Measurements from ENCODE around the gene CCDC126. TPM values are rescaled to one million over a fixed set of nuclear protein-coding genes. Genes with fewer than 3 reads are reported as not detected.
"Not testable (repeated sequence)": the region's sequence is repeated elsewhere in the genome, so short reads cannot be mapped to it uniquely, and the experiment has no call there.

The CCDC126 gene
- polyA plus RNA-seq, 5 donors: 10.3 to 13.4 (median 10.7) TPM

DNA sequence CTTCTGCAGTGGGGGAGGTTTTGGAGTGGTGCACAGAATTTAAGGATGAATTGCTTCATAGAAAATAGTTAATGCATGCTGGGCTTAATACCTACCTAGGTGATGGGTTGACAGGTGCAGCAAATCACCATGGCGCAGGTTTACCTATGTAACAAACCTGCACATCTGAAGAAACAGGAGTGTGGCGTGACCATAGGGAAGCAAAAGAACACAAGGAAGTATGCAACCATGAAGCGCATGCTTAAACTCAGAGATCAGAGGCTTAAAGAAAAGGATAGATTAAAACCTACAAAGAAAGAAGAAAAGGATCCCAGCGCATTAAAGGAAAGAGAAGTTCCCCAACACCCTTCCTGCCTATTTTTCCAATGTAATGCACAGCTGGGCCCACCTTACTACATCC lies 22.0 kb downstream of the CCDC126 start:
- no peak for DNase-seq

DNA sequence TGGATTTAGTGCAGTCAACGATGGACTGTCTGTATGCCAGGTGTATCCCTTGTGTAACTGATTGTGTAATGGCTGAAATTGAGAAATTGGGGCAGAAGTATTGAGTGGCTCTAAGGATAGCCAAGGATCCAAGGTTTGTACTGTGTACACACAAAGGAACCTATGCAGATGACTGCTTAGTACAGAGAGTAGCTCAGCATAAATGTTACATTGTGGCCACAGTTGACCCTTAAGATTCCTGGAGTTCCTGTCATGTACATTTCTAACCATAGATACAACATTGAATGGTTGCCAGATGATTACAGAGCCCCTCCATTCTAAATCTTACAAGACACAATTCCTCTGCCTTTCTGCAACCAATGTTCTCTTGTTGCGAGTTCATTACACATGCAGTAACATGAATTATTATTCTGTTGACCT lies 25.3 kb downstream of the CCDC126 start:
- no peak for DNase-seq

DNA sequence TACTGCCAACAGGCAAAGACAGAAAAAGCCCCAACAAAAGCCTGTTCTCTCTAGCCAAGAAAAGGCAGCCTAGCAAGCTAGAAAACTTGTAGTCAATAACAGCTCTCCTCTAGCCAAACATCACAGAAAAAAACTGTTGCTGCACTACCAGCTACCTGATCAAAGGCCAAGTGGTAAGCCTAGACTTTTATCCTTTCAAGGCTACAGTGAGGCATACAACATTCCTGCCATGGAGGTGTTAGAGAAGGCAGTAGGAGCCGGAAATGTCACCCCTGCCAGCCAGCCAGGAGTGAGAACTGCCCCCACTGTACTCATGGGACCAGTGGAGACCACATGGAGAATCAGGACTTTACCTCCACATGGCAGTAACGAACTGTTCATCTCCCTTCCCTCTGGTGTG lies 31.2 kb downstream of the CCDC126 start:
- no peak for DNase-seq

DNA sequence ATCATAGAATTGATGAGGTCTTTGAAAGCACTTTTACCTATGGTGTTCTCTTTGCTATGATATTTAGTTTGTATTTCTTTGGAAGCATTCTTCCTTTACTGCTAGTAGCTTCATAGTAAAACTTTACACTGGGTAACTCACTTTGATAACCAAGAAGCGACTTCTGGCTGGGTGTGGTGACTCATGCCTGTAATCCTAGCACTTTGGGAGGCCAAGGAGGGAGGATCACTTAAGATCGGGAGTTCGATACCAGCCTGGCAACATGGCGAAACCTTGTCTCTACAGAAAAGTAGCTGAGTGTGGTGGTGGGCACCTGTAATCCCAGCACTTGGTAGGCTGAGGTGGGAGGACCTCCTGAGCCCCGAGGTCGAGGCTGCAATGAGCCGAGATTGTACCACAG lies 36.2 kb downstream of the CCDC126 start:
- DNase-seq: no peak

DNA sequence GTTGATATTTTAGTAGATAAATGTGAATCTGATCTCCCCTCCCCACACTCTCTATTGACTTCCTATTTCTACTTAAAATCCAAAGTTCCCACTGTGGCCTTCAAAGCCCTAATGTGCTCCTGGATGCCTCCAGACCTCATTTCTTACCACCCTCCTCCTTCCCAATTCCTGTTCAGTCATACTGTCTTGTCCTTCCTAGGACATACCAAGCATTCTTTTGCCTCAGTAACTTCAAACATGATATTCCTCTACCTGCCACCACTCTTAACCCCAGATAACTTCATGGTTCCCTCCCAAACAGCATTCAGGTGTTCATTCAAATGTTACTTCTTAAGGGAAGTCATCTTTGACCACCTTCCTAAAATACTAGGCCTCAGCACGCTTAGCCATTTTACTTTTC lies 48.6 kb downstream of the CCDC126 start:
- no peak for DNase-seq

DNA sequence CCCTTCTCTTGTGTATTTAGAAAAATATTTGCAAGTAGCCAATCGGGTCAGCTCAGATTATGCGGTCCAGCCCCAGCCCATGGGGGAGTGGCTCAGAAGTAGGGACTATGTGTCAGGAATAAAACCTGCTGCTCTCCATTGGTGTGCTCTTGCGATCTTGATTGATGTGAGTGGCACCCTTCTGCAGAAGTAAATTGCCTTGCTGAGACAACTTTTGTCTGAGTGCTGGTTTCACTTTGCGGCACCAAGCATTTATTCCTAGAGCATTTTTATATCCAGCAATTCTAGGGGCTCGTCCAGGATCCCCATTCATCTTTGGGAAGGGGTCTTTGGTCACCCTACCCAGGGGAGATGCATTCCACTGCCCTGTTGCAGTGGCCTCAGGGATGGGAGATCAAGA lies 56.8 kb downstream of the CCDC126 start:
- DNase-seq: no peak

DNA sequence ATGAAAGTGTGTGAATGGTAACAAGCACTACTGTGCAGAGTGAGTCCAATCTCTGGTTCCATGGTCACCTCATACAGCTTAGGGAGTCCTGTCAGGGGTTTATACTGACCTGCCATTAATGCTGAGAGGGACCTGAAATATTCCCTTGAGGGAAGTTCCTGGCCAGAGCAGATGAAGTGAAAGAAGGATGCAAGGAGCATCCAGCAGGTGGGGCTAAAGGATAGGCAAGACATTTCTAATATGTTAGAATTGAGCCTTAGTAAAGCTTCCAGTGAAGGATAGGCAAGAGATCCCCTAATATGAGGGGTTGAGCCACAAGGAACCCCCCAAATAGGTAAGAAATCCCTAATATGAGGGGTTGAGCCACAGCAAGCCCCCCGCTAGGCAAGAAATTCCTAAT lies 57.3 kb downstream of the CCDC126 start:
- no peak for DNase-seq

DNA sequence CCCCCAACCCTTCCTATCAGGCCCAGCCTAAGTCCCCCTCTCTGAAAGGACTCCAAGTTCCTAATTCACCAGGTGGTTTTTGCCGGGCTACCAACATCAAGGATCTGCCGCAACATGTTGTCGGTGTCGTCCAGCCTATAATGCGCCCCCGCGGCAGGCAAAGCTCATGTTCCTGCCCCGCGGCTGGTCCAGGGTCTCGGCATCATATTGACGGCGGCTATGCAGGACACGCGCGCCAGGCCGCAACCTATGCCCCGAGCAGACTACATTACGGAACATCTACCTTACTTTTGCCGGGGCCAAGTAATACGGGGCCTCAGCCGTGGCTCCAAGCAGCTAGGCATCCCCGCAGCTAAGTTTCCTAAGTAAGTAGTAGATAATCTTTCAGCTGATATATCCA lies 58.3 kb downstream of the CCDC126 start:
- no peak for DNase-seq

DNA sequence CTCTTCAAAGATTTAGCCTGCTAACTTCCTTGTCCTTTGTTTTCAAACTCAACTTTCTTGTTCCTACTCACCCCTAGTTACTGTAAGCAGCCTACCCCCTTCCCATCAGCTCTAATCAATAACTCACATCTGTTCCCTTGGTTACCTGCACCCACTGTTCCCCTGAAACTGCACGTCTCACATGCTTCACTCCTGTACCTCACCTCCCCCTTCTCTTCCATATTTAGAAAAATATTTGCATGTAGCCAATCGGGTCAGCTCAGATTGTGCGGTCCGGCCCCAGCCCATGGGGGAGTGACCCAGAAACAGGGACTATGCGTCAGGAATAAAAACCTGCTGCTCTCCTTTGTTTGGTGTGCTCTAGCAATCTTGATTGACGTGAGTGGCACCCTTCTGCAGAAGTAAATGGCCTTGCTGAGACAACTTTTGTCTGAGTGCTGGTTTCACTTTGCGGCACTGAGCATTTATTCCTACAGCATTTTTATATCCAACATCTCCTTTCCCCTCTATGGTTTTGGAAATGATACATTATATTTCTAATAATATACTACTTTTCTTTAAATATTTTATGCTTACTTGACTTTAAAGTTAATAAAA lies 61.7 kb downstream of the CCDC126 start:
- no peak for DNase-seq

DNA sequence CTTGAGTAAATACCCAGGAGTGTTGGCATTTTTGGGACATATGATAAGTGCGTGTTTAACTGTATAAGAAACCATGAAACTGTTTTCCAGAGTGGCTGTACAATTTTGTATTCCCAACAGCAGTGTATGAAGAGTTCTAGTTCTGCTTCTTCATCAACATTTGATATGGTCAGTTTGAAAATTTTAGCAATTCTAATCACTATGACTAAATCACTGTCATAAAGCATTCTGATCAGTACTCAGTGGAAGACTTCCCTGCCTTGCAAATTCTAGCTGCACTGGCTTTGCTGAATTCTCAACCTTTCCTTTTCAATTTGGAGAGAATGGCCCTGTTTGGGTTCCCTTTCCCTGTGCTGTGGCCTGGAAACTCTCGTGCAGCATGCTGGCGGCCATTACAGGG lies 64.2 kb downstream of the CCDC126 start:
- no peak for DNase-seq

DNA sequence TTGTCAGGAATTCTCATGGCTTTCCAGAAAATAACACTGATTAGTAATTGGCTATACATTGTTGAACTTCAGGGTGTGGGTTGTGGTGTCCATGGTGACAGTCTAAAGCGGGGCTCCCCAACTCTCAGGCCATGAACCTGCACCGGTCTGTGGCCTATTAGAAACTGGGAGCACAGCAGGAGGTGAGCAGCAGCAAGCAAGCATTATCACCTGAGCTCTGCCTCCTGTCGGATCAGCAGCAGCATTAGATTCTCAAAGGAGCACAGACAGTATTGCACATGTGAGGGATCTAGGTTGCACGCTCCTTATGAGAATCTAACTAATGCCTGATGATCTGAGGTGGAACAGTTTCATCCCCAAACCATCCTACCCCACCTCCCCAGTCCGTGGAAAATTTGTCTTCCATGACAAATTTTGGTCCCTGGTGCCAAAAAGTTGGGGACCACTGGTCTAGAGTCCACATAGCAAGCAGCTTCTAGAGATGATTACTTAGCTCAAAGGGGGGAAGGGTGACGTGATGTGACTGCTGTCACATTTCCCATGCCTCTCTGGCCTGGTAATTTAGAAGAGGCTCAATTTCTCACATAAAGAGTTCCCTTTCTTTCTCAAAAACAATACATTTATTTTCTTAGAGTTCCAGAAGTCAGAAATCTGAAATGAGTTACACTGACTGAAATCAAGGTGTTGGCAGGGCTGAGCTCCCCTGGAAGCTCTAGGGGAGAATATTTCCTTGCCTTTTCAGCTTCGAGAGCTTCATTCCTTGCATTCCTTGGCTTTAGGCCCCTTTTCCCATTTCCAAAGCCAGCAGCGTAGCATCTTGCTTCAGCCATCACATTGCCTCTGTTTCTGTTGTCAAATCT lies 65.2 kb downstream of the CCDC126 start:
- DNase-seq: no peak

DNA sequence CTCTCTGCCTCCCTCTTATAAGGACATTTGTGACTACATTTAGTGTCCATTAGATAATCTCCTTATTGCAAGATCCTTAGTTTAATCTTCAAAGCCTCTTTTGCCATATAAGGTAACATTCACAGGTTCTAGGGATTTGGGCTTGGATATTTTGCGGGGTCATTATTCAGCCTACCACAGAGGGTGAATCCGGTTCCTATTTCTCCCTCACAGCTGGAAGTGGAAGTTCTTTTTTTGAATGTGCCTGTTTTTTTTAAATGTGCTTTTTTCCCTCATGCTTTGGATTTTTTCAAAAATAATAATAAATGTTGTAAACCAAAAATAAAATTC lies 65.8 kb downstream of the CCDC126 start:
- DNase-seq: no peak

DNA sequence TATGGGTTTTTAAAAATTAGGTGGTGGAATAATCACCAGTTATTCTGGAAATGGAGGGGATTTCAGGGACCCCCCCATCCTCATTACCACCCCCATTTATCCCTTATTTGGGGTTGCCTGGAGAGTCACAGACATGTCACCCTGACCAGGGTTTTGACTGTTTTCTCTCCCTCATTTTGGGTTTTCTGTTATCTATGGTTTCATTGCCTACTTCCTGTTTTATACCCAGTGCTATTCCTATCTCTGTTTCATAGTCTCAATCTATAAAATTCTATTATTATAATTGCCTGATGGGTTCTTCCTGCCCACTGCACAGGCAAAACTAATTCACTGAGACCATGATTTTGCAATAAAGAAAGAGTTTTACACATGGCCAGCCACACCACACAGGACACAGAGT lies 66.9 kb downstream of the CCDC126 start:
- DNase-seq: no peak

DNA sequence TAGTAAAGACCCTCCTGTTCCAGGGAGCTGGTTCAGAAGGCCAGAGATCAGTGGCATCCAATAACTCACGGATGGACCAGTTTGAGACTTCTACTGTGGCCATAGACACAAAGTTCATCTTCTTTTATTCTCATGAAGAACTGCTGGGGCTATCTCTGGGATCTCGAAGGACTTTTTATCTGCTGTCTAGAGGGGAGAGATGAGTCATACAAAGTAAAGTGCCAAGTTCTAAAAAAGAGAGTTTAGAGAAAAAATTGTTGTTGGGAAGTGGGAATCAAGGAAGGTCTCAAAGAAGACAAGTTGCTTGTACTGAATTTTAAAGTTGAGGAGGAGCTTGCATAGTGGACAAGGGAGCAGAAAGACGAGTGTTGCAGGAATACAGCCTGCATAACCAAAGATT lies 74.9 kb downstream of the CCDC126 start:
- DNase-seq: no peak

DNA sequence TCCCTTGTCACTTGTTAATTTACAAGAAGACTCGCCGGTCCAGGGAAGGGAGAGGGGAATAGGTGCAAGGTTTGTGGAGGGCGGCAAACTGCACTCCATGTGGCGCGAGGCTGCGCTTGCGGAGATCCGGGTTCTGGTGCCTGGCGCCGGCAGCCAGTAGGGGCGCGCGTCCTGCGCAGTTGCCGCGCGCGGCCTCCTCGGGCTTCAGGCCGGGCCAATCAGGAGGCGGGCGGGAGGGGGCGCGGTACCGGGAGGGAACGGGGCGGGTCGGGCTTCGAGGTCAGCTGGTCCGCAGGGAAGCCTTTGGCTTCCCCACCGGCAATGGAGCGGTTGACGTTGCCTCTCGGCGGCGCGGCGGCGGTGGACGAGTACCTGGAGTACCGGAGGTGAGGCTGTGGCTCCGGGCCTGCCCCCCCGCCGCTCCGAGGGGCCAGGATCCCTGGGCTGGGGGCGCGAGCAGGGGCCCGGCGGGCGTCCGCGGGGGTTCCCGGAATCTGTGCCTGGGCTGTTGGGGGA lies 82.8 kb downstream of the CCDC126 start, which contains the start of gene FAM221A:
FAM221A (plus strand) TSS at position 302 of the 516 bp plus-strand sequence; CDS start at position 322, 20 bp downstream.
- peak; percentile 78 to 83 for DNase-seq

DNA sequence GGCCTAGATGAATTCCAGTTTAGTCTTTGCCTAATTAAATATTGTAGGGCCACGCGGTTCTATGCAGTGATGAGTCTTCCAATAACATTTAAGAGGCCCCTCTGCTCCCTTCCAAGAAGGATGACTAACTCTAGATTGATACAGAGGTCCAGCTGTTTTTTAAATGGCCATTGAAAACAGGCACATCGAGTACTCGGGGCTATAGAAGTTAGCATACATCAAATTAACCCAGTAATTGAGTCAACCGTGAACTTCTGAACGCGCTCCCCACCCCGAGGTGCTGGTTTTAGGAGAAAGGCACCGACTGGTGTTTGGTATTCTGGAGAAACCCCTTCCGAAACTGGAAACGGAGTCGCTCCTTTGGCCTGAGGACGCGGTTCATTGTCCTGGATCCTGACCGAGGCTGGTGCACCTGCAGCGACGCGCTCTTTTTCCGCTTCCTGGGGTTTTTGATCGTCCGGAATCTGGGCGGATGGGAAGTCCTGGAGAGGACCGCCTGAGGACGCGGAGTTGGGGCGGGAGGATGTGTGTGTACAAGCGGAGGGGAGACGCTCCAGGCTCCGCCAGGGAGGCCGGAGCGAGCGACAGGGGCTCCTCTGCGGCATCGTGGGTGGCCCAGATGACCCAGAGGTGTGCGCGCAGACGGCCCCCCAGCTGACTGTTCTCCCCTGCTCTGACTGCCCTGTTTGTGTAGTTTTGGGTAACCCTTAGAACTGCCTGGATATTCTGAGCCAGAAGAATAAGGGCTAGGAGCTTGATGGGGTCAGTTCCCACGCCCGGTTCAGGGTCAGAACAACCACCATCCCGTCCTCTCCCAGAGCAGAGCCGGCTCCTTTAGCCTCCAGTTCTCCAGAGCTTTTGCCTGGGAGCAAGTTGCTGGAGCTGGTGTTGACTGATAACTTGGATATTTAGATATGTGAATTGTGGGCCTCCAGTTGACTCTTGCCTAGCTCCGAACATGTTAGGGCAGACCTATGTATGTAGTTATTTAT lies 83.5 kb downstream of the CCDC126 start:
- DNase-seq: peak; percentile 47 to 53

DNA sequence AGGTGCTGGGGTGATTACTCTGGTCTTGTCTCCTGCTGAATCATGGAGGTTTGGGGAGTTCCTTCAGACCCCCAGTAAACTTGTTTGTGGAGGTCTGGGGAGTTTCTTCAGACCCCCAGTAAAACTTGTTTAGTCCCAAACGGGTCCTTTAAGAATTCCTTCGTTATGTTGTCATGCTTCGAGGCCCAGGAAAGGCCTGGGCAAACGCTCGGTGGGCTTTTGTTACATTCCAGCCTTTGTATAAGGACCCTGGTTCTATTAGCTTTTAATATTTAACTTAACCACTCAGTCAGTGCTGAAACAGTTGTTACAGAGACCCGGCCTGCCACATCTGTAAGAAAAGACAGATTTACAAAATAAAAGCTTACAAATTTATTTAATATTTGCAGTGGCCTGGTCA lies 86.9 kb downstream of the CCDC126 start:
- not testable (repeated sequence) for DNase-seq

DNA sequence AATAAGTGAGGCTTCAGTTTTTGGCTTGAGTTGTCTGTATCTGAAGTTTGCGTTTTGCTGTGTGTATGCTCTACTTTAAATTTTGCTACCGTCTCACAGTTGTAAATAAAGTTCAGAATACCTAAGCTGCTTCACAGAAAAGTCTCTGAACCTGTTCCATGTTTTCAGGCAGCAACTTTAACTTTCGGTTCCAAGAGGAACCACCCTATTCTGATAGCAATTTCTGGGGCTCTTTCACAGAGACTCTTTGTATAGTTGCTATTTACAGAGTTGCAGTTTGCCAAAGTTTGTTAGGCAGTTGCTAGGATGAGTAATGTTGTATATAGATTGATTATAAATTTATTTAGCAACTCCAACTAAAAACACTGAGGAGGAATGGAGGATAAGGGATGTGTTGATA lies 88.5 kb downstream of the CCDC126 start:
- no peak for DNase-seq

DNA sequence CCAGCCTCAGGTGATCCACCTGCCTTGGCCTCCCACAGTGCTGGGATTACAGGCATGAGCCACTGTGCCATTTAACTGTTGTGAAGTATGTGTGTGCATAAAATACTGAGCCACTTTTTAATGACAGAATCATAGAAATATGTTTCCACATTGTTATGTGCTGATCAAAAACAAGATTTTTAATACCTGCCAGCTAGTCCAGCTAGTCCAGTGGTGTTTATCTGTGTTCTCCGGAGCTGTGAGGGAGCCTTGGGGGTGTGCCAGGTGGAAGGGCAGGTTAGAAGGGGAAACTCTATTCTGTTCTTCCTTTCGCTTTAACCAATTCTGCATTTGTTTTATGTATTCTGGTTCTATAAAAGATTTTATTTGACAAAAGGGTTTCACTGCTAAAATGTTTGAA lies 89.8 kb downstream of the CCDC126 start:
- DNase-seq: no peak

DNA sequence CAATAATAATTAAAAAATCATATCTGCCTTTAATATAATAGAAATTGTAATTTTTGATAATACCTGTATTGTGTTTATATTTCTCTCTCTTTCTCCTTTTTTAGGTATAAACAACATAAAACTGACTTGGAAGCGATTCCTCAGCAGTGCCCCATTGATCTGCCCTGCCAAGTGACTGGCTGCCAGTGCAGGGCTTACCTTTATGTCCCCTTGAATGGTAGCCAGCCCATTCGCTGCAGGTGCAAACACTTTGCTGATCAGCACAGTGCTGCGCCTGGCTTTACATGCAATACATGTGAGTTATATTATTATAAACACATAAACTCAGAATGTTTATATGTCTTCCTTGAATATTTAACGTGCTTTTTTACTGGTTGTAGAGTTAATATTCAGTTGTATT lies 92.0 kb downstream of the CCDC126 start:
- no peak for DNase-seq

DNA sequence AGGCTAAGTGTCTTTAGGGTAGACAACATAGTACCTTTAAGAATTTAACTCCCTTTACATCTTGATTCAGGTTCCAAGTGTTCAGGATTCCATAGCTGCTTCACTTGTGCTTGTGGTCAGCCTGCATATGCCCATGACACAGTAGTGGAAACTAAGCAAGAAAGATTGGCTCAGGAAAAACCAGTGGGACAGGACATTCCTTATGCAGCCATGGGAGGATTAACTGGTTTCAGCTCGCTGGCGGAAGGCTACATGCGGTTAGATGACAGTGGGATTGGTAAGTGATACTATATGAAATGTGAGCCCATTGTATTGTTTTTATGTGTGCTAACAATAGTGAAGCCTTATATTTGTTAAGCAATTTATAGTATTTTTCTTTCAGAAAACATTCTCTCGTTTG lies 94.1 kb downstream of the CCDC126 start:
- DNase-seq: no peak

DNA sequence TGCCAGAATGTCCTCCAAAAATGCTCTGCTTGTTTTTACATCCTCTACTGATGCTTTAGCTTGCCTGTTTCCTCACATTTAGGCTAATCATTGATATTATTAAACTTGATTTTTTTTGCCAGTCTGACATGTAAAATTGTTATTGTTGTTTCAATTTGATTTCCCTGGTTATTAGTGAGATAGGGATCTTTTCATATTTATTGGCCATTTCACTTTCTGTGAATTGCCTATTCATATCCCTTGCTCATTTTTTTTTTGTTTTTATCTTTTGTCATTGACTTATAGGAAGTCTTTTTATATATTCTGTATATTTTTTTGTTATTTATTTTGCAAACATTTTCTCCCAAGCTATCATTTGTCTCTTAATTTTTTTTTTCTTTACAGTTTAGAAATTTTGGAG lies 96.0 kb downstream of the CCDC126 start:
- DNase-seq: no peak
